ENCODE measurements around the gene POMZP3.
"Not testable (repeated sequence)": the region's sequence is repeated elsewhere in the genome, so short reads cannot be mapped to it uniquely, and the experiment has no call there.

Gene POMZP3

GRCh38 chr7:76626989-76627642 lies at the start of gene POMZP3:
Gene POMZP3 (minus strand): TSS chr7:76627279. CDS start chr7:76626064, 1,215 bp downstream.
- DNase-seq, result not testable (repeated sequence)

GRCh38 chr7:76675783-76676182 lies 48.7 kb upstream of the POMZP3 start:
- not testable (repeated sequence) for DNase-seq

GRCh38 chr7:76673346-76673745 lies 46.3 kb upstream of the POMZP3 start:
- DNase-seq, result not testable (repeated sequence)

- DNase-seq, result not testable (repeated sequence)
These were observed 32.1 kb upstream of the POMZP3 start for GRCh38 chr7:76659212-76659611.

- not testable (repeated sequence) for DNase-seq
These were observed 29.3 kb upstream of the POMZP3 start for GRCh38 chr7:76656425-76656824.

- not testable (repeated sequence) for DNase-seq
These were observed 15.5 kb upstream of the POMZP3 start for GRCh38 chr7:76642620-76643019.

- not testable (repeated sequence) for DNase-seq
These were observed 10.1 kb upstream of the POMZP3 start for GRCh38 chr7:76637061-76637691.

GRCh38 chr7:76626581-76626980 lies 498 bp downstream of the POMZP3 start:
- not testable (repeated sequence) for DNase-seq

GRCh38 chr7:76619439-76620190 lies 7.5 kb downstream of the POMZP3 start:
- not testable (repeated sequence) for DNase-seq

GRCh38 chr7:76613783-76614182 lies 13.3 kb downstream of the POMZP3 start:
- DNase-seq, result not testable (repeated sequence)

GRCh38 chr7:76612232-76612631 lies 14.8 kb downstream of the POMZP3 start:
- DNase-seq, result not testable (repeated sequence)

GRCh38 chr7:76609864-76610263 lies 17.2 kb downstream of the POMZP3 start:
- DNase-seq, result not testable (repeated sequence)

- DNase-seq, result not testable (repeated sequence)
These were observed 18.6 kb downstream of the POMZP3 start for GRCh38 chr7:76608469-76608868.

GRCh38 chr7:76606027-76606426 lies 21.1 kb downstream of the POMZP3 start:
- DNase-seq, result not testable (repeated sequence)

GRCh38 chr7:76600650-76601049 lies 26.4 kb downstream of the POMZP3 start:
- not testable (repeated sequence) for DNase-seq

- DNase-seq, result not testable (repeated sequence)
These were observed 27.0 kb downstream of the POMZP3 start for GRCh38 chr7:76600116-76600482.

GRCh38 chr7:76598590-76599264 lies 28.4 kb downstream of the POMZP3 start:
- DNase-seq, result not testable (repeated sequence)

- DNase-seq, result not testable (repeated sequence)
These were observed 29.8 kb downstream of the POMZP3 start for GRCh38 chr7:76597288-76597687.

GRCh38 chr7:76592694-76593093 lies 34.4 kb downstream of the POMZP3 start:
- not testable (repeated sequence) for DNase-seq

GRCh38 chr7:76591602-76592304 lies 35.3 kb downstream of the POMZP3 start:
- not testable (repeated sequence) for DNase-seq

GRCh38 chr7:76591033-76591432 lies 36.0 kb downstream of the POMZP3 start:
- DNase-seq, result not testable (repeated sequence)

GRCh38 chr7:76588586-76588985 lies 38.5 kb downstream of the POMZP3 start:
- DNase-seq, result not testable (repeated sequence)
